HepG2 (cell line): ENCODE data around the gene TMEM107.

Experiments
- CTCF ChIP-seq: sonication (generic); formaldehyde crosslinking; IDR thresholded peaks from 2 replicates; pipeline ENCODE4 v1.5.0; 2020; ENCODE audit warnings: mild to moderate bottlenecking, missing genetic modification reagents, moderate library complexity
- POLR2A ChIP-seq, 2 experiments: IDR thresholded peaks; 2 replicates each; pipeline ENCODE4 v1.6.1; 2011; ENCODE audit warnings: low read depth in 2 of 2, low read length in 2 of 2, mild to moderate bottlenecking in 1 of 2, moderate library complexity in 1 of 2; ENCODE audit not compliant: insufficient read depth in 1 of 2

GRCh38 chr17:8146381-8147140 lies 29.6 kb downstream of the TMEM107 start:
- TF ChIP-seq POLR2A (IDR thresholded peaks at IDR 0.05; ENCODE audit: insufficient read depth in 1 of 2, low read depth in 2 of 2, low read length in 2 of 2) (no peak), CTCF (CRISPR knock-in tag) (no peak)
